Testis (tissue), 2 donors: ENCODE results near the gene BABAM2.

Experiments used
- CTCF ChIP-seq, 3 experiments: fragments of 450-650 bp in 2 of 3; fragments of 200-600 bp in 1 of 3; sonication (generic) in 1 of 3; IDR thresholded peaks; one replicate each; pipeline ENCODE4 v1.5.1; 2016 to 2019; ENCODE audit warnings: antibody characterized with exemption in 3 of 3, mild to moderate bottlenecking in 2 of 3, moderate library complexity in 1 of 3
- POLR2A ChIP-seq: fragments of 450-650 bp; IDR thresholded peaks from one replicate; pipeline ENCODE4 v1.6.1; 2017; ENCODE audit warnings: antibody characterized with exemption, mild to moderate bottlenecking, moderate library complexity

- TF ChIP-seq POLR2A (no peak), CTCF (IDR thresholded peaks at IDR 0.05) (no peak)
Observed at GRCh38 chr2:27907547-27907946, 17.0 kb downstream of the BABAM2 start.
